GM10248 (cell line): Measurements from ENCODE around the gene PIF1.

Experiments used
- CTCF ChIA-PET: fragments of 300-600 bp; sonication (Branson Sonifier 250); formaldehyde crosslinking; extraction: SDS; loops from one replicate; lab custom pipeline; 2021; ENCODE audit warnings: antibody characterized with exemption; lab: Yijun Ruan, JAX
- POLR2A ChIA-PET: fragments of 350-650 bp; sonication (Branson Sonifier 250); formaldehyde crosslinking; extraction: SDS; loops from one replicate; lab custom pipeline; 2020; ENCODE audit warnings: antibody characterized with exemption; lab: Yijun Ruan, JAX
- DNase-seq: peaks from one replicate; pipeline ENCODE4 v3.0.0; 2012; ENCODE audit errors: extremely low spot score
- TF ChIP-seq, protein P1 (sequence below): IDR thresholded peaks from 2 replicates; pipeline ENCODE4 v1.5.1; 2012; ENCODE audit warnings: mild to moderate bottlenecking, low read depth; ENCODE audit errors: extremely low read depth, missing control alignments, control extremely low read depth

The PIF1 gene

DNA sequence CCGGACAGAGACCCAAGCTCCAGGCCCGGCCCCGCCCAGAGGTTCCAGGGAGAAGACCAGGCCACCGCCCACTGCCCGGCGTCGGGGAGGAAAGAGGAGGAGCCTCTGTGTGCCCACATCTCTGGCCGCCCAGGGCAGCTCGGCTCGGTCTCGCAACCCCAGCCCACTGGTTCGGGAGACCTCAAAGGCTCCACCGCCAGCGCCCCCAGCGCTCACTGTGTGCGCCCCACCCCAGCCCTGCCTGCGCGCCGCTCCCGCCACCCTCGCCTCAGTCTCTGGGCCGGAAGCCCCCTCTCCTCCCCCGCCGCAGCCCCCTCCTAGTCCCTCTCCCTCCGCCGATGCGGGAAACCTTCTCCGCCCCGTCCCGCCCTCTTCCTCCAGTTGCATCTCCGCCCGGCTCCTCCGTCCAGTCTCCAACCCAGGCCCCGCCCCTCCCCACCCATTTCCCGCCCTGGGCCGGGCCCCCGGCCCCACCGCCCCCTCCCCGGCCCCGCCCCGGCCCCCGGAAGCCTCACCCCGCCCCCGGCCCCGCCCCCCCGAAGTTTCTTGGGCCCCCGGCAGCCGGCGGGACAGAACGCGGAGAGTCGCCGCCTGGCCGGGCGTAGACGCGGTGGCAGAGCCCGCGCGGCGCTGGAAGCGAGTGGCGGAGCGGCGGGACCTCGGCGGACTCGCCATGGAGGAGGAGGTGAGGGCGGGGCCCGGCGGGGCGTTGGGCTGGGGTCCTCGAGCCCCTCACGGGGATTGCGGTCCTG, 16.1 kb upstream of the PIF1 start, which contains the start of gene PLEKHO2:
Gene PLEKHO2, plus strand, starts transcription at position 572 of the 752 bp plus-strand sequence. Its CDS starts 102 bp downstream, at position 674.
- ChIA-PET POLR2A (interaction anchor here (0.6 to 1.2 kb wide), 5 partner anchors 10 to 52 kb away, joined by 3 to 9 read pairs (median 3); partner anchors contain the start of gene PIF1), CTCF (interaction anchor here (0.7 to 1.8 kb wide), 11 partner anchors 9 to 111 kb away, joined by 3 to 7 read pairs (median 3); partner anchors contain the start of gene ANKDD1A)
- DNase-seq = peak; percentile 96
- TF ChIP-seq, protein P1, sequence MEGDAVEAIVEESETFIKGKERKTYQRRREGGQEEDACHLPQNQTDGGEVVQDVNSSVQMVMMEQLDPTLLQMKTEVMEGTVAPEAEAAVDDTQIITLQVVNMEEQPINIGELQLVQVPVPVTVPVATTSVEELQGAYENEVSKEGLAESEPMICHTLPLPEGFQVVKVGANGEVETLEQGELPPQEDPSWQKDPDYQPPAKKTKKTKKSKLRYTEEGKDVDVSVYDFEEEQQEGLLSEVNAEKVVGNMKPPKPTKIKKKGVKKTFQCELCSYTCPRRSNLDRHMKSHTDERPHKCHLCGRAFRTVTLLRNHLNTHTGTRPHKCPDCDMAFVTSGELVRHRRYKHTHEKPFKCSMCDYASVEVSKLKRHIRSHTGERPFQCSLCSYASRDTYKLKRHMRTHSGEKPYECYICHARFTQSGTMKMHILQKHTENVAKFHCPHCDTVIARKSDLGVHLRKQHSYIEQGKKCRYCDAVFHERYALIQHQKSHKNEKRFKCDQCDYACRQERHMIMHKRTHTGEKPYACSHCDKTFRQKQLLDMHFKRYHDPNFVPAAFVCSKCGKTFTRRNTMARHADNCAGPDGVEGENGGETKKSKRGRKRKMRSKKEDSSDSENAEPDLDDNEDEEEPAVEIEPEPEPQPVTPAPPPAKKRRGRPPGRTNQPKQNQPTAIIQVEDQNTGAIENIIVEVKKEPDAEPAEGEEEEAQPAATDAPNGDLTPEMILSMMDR = no peak

DNA sequence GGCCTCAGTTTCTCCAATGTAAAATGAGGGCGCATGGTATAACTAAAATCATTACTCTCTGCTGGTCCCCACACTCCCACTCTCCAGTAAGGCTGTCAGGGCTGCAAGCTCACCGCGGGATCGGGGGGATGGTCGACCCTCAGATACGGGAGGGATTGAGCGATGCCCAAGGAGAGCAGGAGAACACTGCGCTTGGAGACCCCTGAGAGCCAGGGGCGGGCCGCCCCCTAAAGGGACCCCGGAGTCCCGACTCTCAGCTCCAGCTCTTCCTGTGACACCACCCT, 15.6 kb upstream of the PIF1 start:
- ChIA-PET CTCF (interaction anchor here (0.7 to 1.8 kb wide), 12 partner anchors 8 to 110 kb away, joined by 3 to 7 read pairs (median 3); partner anchors contain the start of gene ANKDD1A), POLR2A (interaction anchor here (0.6 to 1.2 kb wide), 5 partner anchors 11 to 53 kb away, joined by 3 to 9 read pairs (median 3); partner anchors contain the start of gene PIF1)
- TF ChIP-seq, protein P1 = no peak
- DNase-seq = no peak

DNA sequence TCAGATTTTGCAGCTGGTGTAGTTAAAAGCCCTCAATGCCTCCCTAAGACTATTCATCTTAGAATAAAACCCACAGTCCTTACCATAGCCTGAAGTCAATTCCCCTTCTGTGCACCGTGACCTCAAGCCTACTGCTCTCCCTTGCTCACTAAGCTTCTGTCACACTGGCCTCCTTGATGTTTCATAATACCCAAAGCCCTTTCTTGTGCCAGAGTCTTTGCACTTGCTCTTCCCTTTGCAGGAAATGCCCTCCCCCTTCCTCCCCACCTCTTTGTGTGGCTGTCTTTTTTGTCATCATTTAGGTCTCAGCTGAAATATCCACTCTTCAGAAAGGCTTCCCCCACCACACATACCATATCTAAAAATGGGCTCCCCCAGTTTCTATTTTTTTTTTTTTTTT, 12.1 kb upstream of the PIF1 start:
- TF ChIP-seq, protein P1 = no peak
- ChIA-PET CTCF (interaction anchor here (1.3 to 1.9 kb wide), 4 partner anchors 11 to 172 kb away, joined by 3 to 7 read pairs (median 4); no protein-coding TSS in a partner anchor), POLR2A (interaction anchor here (0.7 kb wide), 1 partner anchor 218 kb away, joined by 4 read pairs; no protein-coding TSS in a partner anchor)
- DNase-seq = no peak

DNA sequence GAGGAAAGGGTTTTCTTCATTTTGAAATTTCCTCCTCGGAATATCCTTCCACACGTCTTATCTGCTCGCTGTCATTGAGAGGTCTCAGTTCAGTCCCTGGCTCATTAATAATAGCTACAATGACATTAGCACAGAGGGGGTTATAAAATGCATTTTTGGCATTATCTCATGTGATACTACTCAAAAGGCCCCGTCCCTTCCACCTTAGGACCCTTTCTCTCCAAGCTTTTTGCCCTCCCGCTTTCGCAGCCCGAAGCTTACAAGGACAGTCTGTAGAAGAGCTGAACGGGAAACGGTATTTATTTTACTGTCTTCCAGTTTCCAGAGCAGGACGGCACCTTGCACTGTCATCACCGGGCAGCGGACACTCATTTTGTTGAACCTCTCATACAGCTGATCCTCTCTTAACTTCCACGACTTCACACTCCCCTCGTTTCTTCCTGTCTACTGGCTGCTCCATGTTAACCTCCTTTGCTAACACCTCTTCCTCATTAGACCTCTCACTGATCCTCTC, 10.6 kb upstream of the PIF1 start:
- POLR2A ChIA-PET = no interaction called here
- no peak for DNase-seq
- TF ChIP-seq, protein P1 = no peak
- CTCF ChIA-PET = interaction anchor here (0.7 to 5.4 kb wide), 26 partner anchors 10 to 198 kb away, joined by 3 to 36 read pairs (median 5); partner anchors contain the start of gene PIF1

DNA sequence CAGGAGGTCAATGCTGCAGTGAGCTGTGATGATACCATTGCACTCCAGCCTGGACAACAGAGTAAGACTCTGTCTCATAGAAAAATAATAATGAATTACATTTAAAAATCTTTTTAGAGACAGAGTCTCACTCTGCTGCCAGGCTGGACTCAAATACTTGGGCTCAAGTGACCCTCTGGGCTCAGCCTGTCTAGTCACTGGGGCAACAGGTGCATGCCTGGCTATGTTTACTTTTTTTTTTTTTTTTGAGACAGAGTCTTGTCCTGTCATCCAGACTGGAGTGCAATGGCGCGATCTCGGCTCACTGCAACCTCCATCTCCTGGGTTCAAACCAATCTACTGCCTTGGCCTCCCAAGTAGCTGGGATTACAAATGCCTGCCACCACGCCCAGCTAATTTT, 8.2 kb upstream of the PIF1 start:
- ChIA-PET POLR2A (no interaction called here), CTCF (interaction anchor here (1.9 to 5.4 kb wide), 2 partner anchors 13 to 23 kb away, joined by 4 to 36 read pairs; no protein-coding TSS in a partner anchor)
- TF ChIP-seq, protein P1 = no peak
- no peak for DNase-seq

DNA sequence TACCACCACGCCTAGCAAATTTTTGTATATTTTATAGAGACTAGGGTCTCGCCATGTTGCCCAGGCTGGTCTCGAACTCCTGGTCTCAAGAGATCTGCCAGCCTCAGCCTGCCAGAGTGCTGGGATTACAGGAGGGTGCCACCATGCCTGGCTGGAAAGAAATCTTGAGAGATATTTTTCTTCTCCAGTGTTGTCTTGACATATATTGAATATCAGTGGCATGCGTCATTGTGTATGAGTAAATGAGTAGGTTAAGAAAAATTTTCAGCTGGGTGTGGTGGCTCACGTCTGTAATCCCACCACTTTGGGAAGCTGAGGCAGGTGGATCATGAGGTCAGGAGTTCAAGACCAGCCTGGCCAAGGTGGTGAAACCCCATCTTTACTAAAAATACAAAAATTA, 3.5 kb upstream of the PIF1 start:
- ChIA-PET POLR2A (no interaction called here), CTCF (interaction anchor here (1.0 to 1.1 kb wide), 3 partner anchors 10 to 82 kb away, joined by 3 read pairs; partner anchors contain the start of gene ANKDD1A)
- TF ChIP-seq, protein P1 = no peak
- no peak for DNase-seq
